HG03135 (cell line): ENCODE data around the gene BBOF1.
A peak's percentile ranks its signal among the peaks of the same experiment; 100 is the strongest.

Source experiments
- ATAC-seq: cut with Tn5 transposase; IDR thresholded peaks from one replicate; pipeline ENCODE4 v1.9.1; 2021; ENCODE audit warnings: mild to moderate bottlenecking, moderate library complexity; ENCODE audit not compliant: unreplicated experiment

The BBOF1 gene

DNA sequence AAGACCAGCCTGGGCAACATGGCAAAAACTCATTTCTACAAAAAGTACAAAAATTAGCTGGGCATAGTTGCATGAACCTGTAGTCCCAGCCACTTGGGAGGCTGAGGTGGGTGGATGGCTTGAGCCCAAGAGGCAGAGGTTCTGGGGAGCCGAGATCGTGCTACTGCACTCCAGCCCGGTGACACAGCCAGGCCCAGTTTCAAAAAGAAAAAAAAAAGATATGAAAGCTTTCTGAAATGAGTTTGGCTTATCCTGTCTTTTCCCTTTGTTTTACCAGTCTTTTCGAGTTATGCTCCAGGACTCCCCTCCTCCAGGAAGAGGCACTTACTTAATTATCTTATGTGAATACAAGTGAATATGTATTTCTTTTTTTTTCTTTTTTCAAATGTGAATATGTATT lies 3.2 kb downstream of the BBOF1 start:
- no peak for ATAC-seq

DNA sequence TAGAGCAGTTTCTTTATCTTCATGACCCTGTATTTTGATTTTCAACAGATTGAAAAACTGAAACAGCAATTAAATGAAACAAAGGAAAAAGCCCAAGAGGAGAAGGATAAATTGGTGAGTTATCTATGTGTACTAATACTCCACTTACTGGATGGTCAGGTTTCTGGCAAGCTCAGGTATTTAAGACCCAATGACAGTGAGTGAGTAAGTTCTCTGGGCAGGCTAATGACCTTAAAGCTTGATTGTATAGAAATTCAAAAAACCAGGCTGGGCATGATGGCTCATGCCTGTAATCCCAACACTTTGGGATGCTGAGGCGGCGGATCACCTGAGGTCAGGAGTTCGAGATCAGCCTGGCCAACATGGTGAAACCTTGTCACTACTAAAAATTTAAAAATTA lies 10.0 kb downstream of the BBOF1 start:
- no peak for ATAC-seq

DNA sequence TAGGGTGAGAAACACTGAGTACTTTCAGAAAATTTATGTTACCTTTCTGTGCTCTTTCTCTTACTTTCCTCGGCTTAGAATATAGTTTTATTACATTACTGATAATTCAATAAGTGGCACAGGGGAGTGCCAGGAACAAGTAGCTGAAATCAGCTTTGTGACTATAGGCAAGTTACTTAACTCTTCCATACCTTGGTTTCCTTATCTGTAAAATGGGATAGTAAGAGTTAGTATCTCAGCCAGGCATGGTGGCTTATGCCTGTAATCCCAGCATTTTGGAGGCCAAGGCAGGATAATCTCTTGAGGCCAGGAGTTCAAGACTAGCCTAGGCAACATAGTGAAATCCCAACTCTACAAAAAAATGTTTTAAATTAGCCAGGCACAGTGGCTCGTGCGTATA lies 15.4 kb downstream of the BBOF1 start:
- no peak for ATAC-seq

DNA sequence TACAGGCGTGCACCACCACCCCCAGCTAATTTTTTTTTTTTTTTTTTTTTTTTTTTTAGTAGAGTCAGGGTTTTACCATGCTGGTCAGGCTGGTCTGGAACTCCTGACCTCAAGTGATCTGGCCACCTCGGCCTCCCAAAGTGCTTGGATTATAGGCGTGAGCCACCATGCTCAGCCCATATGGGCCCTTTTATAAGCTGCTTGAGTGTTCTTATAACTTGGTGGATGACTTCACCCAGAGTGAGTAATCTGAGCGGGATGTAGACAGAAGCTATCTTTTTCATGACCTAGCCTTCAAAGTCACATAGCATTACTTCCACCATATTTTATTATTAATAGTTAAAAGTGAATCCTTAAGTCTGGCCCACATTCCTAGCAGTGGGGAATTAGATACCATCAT lies 16.4 kb downstream of the BBOF1 start:
- no peak for ATAC-seq

DNA sequence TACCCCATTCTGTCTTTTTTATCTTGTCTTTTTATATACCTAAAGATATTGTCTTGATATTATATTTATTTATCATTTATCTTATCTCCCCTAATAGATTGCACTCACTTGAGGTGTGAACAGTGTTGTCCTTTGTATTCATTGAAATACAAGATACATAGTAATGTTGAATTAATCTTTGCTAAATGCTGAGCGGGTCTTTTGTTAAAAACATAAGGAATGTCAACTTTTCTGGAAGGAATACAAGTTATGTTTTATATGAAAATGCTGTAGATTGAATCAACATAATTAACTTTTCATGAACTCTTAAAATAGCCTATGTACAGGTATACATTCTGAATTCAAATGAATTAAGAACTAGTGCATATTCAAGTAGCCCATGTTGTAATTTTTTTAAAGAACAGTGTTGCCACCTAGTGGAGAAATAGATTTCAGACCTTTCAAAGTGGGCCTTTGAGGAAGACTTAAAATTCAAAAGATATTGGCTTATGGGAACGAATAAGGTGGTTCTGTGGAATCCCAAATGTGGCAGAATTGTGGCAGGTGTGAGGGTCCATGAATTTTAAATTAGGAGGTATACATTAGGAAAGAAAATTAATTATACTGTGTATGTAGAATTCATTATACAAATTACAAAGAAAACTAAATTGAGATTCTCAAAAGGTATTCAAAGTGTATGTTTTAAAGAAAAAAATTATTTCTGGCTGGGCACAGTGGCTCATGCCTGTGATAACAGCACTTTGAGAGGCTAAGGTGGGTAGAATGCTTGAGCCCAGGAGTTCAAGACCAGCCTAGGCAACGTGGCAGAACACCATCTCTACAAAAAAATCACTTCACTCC lies 19.1 kb downstream of the BBOF1 start:
- ATAC-seq: no peak

DNA sequence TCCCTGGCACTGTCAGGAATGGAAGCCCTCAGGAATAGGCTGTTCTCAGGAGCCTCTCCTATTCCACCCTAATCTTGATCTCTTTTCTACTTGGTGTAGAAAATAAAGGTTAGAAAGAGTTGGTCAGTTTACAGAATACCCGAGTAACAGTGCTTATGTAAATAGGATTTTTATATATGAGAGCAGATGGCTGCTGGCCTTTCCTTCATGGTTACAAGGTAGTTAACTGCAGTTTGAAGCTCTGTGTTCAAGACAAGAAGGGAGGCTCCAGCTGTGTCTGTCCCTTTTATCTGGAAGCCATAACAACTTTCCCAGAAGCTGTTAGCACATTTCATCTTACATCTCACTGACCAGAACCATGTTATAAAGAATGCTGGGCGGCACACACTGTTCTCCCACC lies 23.1 kb downstream of the BBOF1 start:
- no peak for ATAC-seq

DNA sequence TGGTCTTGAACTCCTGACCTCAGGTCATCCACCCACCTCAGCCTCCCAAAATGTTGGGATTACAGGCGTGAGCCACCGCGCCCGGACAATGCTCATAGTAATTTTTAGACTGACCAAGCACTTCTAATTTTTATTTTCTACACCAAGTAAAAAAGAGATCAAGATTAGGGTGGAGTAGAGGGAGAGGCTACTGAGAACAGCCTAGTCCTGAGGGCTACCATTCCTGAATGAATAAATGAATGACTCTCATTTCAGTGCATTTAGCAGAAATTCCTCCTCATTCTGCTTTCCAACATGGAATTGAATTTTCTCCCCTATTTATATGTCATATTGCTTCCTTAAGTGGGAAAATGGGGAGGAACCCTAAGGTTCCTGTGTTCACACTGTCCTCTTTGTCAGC lies 26.4 kb downstream of the BBOF1 start:
- no peak for ATAC-seq

DNA sequence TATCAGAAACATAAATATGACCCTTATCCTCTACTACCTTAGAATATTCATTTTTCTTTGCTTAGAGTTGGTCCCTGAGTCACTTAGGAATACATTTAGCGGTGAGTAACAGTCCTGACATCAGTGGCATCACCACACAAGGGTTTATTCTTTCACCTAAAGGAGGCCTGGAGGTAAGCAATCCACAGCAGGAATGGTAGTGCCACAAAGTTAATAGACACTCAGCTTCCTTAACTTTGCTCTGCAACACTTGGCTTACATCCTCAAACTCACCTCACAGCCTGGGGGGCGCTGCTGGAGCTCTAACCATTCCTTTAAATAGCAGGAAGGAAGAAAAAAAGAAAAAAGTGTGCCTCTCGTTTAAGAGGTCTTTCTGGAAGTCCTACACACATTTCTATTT lies 29.1 kb downstream of the BBOF1 start:
- no peak for ATAC-seq

DNA sequence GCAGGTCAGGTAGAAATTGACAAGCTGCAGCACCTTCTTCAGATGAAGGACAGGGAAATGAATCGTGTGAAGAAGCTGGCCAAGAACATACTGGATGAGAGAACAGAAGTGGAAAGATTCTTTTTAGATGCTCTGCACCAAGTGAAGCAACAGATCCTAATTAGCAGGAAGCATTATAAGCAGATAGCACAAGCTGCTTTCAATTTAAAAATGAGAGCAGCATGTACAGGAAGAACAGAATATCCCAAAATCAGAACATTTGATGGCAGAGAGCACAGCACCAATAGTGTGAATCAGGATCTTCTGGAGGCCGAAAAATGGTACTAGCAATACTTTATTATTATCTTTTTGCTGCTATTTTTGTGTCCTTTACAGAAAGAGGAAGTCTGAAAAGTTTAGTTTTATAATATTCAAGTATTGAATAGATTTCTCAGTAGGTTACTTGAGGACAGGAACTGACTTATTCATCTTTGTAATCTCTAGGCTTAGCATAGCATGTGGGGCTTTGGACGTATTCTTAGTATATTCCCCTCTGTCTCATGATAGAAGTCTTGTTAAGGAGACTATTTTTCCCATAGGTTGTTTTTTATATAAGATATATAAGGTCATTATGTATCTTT lies 30.8 kb downstream of the BBOF1 start:
- ATAC-seq: no peak

DNA sequence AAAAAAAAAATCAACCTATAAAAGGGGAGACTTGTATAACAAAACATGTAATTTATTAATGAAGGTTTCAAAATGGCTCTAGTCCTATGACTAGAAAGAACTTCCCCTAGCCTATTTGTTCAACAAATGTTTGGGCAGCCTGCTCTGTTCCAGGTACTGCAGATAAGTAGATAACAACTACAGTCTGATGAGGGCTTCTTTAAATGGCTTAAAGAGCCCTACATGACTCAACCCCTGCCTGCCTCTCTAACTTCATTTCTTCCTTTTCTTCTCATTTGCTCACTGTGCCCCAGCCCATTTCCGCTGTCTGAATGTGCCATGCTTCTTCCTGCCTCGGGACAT lies 43.6 kb downstream of the BBOF1 start:
- ATAC-seq: no peak

DNA sequence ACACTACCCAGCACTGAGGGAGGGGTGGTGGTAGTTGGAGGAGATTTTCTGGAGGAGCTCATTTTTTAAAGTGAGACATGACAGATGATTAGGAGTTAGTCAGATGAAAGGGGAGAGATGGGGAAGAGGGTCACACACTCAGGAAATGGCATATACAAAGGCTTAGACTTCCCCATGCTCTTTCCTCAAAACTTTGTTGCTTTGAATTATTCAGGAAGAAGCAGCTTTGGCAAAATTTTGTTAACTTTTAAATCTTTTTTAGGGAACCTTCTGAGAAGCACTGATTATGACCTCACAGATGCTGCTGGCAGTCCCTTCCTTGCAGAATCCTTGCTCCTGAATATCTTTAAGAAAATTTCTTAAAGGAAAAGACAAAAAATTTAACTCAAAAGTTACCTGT lies 45.3 kb downstream of the BBOF1 start:
- ATAC-seq: no peak

DNA sequence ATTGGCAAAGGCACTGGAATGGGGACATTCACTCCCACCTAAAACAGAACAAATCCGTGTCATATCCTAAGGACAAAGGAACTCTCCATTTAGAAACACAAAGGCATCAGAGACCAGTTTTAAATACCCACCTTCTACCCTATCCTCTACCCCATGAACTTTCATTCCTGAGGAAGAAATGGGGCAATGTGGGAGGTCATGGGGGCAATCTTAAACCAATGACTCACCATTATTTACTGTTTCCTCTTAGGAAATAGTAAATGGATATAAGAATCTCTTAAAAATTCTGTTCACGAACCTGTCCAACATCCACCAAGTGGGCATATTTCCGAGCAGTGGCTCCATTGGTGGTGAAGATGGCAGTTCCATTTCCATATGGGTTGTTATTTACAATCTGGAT lies 45.7 kb downstream of the BBOF1 start:
- ATAC-seq: no peak

DNA sequence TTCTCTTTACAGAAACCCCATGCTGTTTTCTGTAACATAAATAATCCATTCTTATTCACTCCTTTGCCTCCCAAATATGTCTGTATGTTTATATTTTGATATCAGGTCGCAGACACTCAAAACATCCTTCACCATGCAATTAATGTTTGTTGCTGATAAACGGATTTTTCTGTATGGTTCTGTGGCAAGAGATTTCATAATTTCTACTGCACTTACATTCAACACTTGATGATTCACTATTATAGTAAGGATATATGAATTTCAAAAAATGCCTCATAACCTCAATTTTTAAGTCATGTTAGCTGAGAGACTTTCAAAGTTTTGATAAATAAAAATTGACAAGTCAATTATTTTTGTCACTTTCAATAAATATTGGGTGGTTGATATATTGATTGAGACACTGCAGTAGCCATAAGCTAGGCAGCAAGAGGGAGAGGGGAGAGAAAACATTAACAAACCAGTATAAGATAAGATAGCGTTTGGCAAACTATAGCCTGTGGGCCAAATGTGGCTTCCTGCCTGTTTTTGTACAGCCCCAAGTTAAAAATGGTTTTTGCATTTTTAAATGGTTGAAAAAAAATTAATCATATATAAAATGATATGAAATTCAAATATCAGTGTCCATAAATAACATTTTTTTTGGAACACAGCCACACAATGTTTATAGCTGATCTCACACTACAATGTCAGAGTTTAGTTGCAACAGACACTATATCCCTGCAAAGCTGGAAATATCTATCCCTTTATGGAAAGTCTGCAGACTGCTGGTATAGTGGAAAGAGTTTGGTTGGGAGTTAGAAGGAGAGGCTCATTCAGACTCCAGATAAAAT lies 46.8 kb downstream of the BBOF1 start:
- ATAC-seq: no peak

DNA sequence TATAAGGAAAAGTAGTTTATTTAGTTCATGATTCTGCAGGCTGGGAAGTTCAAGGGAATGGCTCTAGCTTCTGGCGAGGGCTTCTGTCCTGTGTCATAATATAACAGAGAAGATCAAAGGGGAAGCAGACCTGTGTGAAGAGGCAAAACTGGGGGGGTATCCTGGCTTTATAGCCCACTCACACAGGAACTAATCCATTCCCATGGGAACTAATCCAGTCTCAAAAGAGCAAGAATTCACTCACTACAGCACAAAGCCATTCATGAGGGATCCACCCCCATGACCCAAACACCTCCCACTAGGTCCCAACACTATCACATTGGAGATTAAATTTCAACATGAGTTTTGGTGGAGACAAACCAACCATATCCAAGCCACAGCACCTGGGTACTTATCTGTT lies 58.3 kb downstream of the BBOF1 start:
- no peak for ATAC-seq

DNA sequence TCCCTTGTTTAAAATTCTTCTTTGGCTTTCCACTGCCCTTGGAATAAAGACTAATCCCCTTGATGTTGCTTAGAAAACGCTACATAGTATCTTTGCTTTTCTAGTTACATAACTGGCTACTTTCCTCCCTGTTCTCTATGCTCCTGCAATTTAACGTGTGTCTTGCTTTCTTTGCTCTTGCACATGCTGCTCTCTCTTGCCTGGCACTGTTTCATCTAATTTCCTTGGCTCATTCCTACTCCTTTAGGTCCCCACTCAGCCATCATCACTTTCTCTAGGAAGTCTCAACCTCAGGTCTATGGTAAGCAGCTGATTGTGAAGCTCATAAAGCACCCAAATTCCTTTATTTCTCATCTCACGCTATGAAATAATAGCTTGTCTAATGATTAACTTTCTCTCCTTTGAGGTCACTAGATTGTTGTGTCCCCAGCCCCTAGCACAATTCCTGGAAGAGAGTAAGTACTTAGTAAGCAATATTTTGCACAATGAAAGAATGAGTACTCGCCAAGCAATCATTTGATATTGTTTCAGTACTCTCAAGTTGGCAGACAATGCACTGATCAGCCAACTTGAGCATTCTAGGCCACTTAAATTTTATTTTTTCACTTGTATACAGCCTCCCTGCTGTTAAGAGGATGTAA lies 61.8 kb downstream of the BBOF1 start:
- no peak for ATAC-seq

DNA sequence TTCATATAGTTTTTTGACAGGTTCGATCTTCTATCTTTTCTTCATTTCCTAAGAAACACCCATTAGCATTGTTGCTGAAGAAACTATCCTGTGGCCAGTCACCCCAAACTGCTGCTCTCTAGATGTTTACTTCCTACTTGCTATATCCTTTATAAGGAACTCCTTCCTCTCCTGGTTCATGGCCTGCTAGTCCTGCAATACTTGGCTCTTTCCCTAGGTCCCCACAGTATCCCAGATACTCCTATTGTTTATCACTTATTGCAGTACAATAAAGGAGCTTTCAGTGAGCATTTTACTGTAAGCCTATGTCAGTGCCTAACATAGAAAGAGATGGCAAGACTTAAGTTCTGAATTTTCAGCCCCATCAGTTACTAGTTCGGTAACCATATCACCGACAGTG lies 62.3 kb downstream of the BBOF1 start:
- no peak for ATAC-seq

DNA sequence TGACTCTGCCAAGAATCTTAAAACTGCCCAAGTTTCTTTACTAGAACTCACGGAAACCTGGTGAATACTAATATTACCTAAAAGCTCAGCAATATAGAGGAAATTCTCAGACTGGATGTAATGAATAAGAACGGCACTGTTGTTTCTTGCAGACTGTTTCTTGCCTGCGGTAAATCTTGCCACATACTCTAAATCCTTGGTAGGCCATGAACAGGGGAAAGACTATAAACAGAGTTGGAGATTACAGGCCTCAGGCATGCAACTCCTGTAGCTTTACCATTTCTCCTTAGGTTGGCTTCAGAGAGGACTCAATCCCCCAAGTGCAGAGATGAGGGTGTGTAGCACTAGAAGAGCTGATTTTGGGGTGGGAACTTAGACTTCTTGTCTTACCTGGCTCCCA lies 64.0 kb downstream of the BBOF1 start:
- no peak for ATAC-seq

DNA sequence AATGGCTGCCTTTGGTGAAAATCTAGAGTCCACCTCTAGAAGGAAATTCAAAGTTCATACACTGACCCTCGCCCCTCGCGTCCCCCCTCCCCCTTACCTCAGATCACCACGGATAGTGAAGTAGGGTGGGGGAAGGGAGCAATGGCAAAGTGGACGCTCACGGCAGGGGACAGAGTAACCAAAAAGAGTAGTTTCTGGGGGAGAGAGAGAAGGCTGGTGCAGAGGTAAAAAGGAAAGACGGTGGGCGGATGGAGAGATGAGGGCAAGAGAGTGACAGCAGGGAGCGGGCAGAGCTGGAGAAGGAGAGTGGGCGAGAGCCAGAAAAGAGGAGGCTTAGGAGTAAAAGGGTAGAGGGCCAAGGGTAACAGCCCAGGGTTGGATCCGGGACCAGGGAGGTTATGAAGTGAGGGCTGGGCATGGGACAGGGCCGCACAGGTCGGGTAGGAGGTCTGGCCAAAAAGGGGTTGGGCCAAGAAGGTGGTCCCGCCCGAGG lies 64.7 kb downstream of the BBOF1 start:
- peak; percentile 8 for ATAC-seq

DNA sequence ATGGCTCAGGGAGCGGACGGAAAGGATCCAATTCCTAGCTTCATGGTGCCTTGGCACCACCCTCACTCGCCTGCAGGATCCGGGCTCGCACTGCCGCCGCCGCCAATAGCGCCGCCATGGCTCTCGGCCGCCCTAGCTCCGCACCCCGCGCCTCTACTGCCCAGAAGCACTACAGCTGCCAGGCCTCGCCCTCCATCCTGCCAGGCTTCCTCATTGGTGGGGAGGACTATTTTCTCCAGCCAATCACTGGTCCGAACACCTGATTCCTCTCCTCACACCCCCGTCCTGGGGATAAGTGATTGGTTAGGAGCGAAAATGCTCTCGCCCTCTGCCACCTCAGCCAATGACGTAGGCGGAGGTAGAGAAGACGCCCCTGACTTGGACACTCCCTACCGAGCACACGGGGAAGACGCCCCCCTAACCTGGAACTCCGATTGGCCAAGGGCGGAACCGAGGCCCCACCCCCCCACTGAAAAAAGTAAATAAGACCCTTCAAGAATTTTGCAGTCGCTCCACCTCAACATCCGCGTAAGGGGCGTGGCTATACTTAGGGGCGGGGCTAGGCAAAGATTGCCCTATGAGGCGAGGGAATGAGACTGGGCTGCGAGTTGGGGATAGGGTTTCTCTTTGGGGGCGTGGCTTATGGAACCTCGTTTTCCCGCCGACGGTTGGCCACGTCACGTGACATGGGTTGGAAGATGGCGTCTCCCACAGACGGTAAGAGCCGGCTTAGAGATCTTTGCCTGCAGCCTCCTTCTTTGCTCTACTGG lies 65.3 kb downstream of the BBOF1 start, which contains the start of the genes ALDH6A1 and LIN52:
Gene ALDH6A1 (minus strand): TSS at position 177 of the 770 bp plus-strand sequence. CDS start 59 bp downstream, at position 118.
Gene LIN52 (plus strand): TSS at position 680 of the 770 bp plus-strand sequence. CDS start 19 bp downstream, at position 699.
- peak; percentile 88 for ATAC-seq

DNA sequence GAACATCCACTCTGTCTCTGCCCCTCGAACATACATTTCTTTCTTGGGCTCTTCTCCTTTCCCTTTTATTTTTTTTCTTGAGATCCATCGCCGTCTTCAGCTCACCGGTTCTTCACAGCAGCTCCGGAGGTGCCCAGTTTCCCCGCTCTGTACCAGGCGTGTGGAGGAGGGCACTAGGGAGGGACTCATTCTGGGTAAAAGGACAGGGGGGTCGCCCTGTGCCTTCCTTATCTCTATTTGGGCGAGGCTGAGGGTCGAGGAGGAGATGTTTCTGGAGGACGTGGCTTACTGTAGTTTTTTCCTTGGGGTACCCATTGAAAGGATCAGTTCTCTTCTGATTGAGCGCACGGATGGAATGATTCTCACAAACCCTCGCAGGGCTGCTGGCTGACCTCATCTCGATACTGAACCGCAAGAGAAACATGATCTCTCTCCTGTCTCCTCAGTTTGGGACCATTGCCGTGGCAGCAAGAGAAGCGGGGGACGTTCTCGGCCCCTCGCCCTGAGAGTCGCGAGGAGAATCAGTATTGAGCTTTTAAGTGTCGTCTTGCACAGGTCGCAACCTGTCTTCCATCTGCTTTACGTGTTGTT lies 66.0 kb downstream of the BBOF1 start:
- peak; percentile 2 for ATAC-seq
